ENCODE results near the gene PCDHA4. TPM values are rescaled to one million over a fixed set of nuclear protein-coding genes. Genes with fewer than 3 reads are reported as not detected.
"Not testable (repeated sequence)": the region's sequence is repeated elsewhere in the genome, so short reads cannot be mapped to it uniquely, and the experiment has no call there.

PCDHA4 gene
- total and polyA plus RNA-seq, 2 donors = 0.28 to 1.1 TPM

GRCh38 chr5:140829511-140830501, 22.9 kb downstream of the PCDHA4 start:
- H3K4me1 ChIP-seq (ENCODE audit: insufficient read depth); H3K4me3 ChIP-seq (ENCODE audit: low read depth, low read length); DNase-seq (ENCODE audit: extremely low spot score); H3K36me3 ChIP-seq (ENCODE audit: insufficient read depth); H3K27ac ChIP-seq (ENCODE audit: low read depth): not testable (repeated sequence)
- 43% methylated on average over 106 of the region's 106 CpGs for WGBS

DNA sequence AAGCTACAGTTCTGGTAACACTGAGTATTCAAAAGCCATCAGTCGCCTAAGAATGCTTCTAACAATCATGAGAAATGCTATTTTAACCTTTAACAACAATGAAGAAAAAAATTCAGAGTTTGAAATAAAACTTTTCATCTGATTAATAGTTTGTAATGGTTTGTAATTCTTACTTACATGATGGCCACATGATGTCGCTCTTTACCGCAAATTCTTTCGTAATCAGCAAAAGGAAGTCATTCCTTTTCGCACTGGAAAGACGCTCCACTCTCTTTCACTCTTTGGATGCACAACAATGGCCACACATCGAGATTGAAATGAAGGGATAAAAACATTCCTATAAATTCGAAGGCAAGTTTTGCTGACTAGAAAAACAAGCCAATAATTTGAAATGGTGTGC, 27.1 kb downstream of the PCDHA4 start, which contains the start of gene PCDHA7:
PCDHA7 (plus strand) TSS at position 277 of the 400 bp plus-strand sequence; CDS start at position 392, 115 bp downstream.
- no peaks in the 10 kb centered on the region for H3K36me3 ChIP-seq (ENCODE audit: insufficient read depth)
- 10% methylated on average over 8 of the region's 8 CpGs for WGBS
- no peaks in the 10 kb centered on the region for H3K4me1 ChIP-seq (ENCODE audit: insufficient read depth)
- DNase-seq (ENCODE audit: extremely low spot score) = no peak
- H3K27ac ChIP-seq (ENCODE audit: low read depth) = no peak within 1 kb of the TSS
- no peak within 1 kb of the TSS for H3K4me3 ChIP-seq (ENCODE audit: low read depth, low read length)

DNA sequence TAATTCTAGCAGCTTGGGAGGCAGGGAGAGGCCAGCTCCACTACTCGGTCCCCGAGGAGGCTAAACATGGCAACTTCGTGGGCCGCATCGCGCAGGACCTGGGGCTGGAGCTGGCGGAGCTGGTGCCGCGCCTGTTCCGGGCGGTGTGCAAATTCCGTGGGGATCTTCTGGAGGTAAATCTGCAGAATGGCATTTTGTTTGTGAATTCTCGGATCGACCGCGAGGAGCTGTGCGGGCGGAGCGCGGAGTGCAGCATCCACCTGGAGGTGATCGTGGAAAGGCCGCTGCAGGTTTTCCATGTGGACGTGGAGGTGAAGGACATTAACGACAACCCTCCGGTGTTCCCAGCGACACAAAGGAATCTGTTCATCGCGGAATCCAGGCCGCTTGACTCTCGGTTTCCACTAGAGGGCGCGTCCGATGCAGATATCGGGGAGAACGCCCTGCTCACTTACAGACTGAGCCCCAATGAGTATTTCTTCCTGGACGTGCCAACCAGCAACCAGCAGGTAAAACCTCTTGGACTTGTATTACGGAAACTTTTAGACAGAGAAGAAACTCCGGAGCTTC, 27.7 kb downstream of the PCDHA4 start:
- 22% methylated on average over 26 of the region's 38 CpGs for WGBS
- H3K4me1 ChIP-seq (ENCODE audit: insufficient read depth); H3K4me3 ChIP-seq (ENCODE audit: low read depth, low read length); H3K36me3 ChIP-seq (ENCODE audit: insufficient read depth); H3K27ac ChIP-seq (ENCODE audit: low read depth); DNase-seq (ENCODE audit: extremely low spot score): not testable (repeated sequence)

GRCh38 chr5:140835622-140836510, 29.0 kb downstream of the PCDHA4 start:
- H3K4me1 ChIP-seq (ENCODE audit: insufficient read depth) = no peaks in the 10 kb centered on the region
- H3K27ac ChIP-seq (ENCODE audit: low read depth) = no peak overlapping the region
- WGBS = 44% methylated on average over 103 of the region's 103 CpGs
- H3K4me3 ChIP-seq (ENCODE audit: low read depth, low read length) = no peak overlapping the region
- DNase-seq (ENCODE audit: extremely low spot score) = no peak
- no peaks in the 10 kb centered on the region for H3K36me3 ChIP-seq (ENCODE audit: insufficient read depth)

DNA sequence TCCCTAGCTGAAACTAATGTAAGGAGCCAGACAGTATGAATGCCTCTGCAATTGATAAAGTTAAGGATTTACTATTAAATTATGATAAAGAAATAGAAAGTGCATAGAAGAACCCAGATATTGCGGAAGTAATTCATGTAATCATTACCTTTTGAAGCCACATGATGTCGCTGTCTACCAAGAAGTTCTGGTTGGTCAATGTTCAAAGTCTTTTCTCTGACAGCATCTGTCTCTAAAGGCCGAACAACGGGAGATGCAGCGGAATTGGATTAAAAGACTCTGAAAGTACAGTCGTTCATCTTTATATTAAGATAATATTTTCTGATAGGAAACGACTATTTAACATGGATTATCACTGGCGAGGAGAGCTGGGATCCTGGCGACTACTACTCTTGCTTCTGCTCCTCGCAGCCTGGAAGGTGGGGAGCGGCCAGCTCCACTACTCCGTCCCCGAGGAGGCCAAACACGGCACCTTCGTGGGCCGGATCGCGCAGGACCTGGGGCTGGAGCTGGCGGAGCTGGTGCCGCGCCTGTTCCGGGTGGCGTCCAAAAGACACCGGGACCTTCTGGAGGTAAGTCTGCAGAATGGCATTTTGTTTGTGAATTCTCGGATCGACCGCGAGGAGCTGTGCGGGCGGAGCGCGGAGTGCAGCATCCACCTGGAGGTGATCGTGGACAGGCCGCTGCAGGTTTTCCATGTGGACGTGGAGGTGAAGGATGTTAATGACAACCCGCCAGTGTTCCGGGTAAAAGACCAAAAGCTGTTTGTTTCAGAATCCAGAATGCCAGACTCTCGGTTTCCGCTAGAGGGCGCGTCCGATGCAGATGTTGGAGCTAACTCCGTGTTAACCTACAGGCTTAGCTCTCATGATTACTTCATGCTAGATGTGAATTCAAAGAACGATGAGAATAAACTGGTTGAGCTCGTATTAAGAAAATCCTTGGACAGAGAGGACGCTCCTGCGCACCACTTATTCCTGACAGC, 34.4 kb downstream of the PCDHA4 start, which contains the start of gene PCDHA8:
PCDHA8 (plus strand) TSS at position 210 of the 985 bp plus-strand sequence; CDS start at position 345, 135 bp downstream.
- no peaks in the 10 kb centered on the region for H3K4me1 ChIP-seq (ENCODE audit: insufficient read depth)
- H3K27ac ChIP-seq (ENCODE audit: low read depth) = no peak within 1 kb of the TSS
- no peaks in the 10 kb centered on the region for H3K36me3 ChIP-seq (ENCODE audit: insufficient read depth)
- H3K4me3 ChIP-seq (ENCODE audit: low read depth, low read length) = no peak within 1 kb of the TSS
- WGBS = 20% methylated on average over 47 of the region's 47 CpGs
- no peak for DNase-seq (ENCODE audit: extremely low spot score)

DNA sequence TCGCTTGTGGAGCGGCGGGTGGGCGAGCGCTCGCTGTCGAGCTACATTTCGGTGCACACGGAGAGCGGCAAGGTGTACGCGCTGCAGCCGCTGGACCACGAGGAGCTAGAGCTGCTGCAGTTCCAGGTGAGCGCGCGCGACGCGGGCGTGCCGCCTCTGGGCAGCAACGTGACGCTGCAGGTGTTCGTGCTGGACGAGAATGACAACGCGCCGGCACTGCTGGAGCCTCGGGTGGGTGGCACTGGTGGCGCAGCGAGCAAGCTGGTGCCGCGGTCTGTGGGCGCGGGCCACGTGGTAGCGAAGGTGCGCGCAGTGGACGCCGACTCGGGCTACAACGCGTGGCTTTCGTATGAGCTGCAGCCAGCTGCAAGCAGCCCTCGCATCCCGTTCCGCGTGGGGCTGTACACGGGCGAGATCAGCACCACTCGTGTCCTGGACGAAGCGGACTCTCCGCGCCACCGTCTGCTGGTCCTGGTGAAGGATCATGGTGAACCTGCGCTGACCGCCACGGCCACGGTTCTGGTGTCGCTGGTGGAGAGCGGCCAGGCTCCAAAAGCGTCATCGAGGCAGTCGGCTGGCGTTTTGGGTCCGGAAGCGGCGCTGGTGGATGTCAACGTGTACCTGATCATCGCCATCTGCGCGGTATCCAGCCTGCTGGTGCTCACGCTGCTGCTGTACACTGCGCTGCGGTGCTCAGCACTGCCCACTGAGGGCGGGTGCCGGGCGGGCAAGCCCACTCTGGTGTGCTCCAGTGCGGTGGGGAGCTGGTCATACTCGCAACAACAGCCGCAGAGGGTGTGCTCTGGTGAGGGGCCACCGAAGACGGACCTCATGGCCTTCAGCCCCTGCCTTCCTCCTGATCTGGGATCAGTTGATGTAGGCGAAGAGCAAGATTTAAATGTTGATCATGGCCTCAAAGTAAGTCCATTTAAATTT, 36.2 kb downstream of the PCDHA4 start:
- WGBS = 47% methylated on average over 86 of the region's 87 CpGs
- H3K4me3 ChIP-seq (ENCODE audit: low read depth, low read length) = no peak overlapping the region
- DNase-seq (ENCODE audit: extremely low spot score) = no peak
- H3K4me1 ChIP-seq (ENCODE audit: insufficient read depth) = no peaks in the 10 kb centered on the region
- no peaks in the 10 kb centered on the region for H3K36me3 ChIP-seq (ENCODE audit: insufficient read depth)
- H3K27ac ChIP-seq (ENCODE audit: low read depth) = no peak overlapping the region

GRCh38 chr5:140848139-140849102, 41.6 kb downstream of the PCDHA4 start, which contains the start of gene PCDHA9:
PCDHA9 (plus strand) TSS chr5:140848382; CDS start chr5:140848496, 114 bp downstream.
- 19% methylated on average over 46 of the region's 48 CpGs for WGBS
- H3K27ac ChIP-seq (ENCODE audit: low read depth); H3K36me3 ChIP-seq (ENCODE audit: insufficient read depth); DNase-seq (ENCODE audit: extremely low spot score); H3K4me1 ChIP-seq (ENCODE audit: insufficient read depth); H3K4me3 ChIP-seq (ENCODE audit: low read depth, low read length): not testable (repeated sequence)

GRCh38 chr5:140849831-140850634, 43.2 kb downstream of the PCDHA4 start:
- H3K4me3 ChIP-seq (ENCODE audit: low read depth, low read length); H3K4me1 ChIP-seq (ENCODE audit: insufficient read depth); H3K27ac ChIP-seq (ENCODE audit: low read depth); DNase-seq (ENCODE audit: extremely low spot score); H3K36me3 ChIP-seq (ENCODE audit: insufficient read depth): not testable (repeated sequence)
- WGBS = 45% methylated on average over 101 of the region's 101 CpGs

DNA sequence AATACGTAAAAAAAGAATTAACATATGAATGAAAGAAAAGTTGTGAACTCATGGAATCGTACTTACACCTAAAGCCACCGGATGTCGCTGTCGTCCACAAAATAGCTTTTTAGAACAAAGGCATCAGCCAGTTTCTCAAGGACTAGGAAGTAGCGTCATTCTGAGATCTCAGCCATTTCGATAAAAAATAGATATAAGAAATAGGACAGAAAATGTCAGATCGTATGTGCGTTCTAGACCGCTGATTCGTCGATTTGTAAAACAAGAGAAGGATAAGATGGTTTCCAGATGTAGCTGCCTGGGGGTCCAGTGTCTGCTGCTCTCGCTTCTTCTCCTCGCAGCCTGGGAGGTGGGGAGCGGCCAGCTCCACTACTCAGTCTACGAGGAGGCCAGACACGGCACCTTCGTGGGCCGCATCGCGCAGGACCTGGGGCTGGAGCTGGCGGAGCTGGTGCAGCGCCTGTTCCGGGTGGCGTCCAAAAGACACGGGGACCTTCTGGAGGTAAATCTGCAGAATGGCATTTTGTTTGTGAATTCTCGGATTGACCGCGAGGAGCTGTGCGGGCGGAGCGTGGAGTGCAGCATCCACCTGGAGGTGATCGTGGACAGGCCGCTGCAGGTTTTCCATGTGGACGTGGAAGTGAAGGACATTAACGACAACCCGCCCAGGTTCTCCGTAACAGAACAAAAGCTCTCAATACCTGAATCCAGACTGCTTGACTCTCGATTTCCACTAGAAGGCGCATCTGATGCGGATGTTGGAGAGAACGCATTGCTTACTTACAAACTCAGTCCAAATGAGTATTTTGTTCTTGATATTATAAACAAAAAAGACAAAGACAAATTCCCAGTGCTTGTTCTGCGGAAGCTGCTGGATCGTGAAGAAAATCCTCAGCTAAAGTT, 49.2 kb downstream of the PCDHA4 start, which contains the start of gene PCDHA10:
PCDHA10 (plus strand) TSS at position 126 of the 903 bp plus-strand sequence; CDS start at position 278, 152 bp downstream.
- H3K4me3 ChIP-seq (ENCODE audit: low read depth, low read length) = no peak within 1 kb of the TSS
- no peaks in the 10 kb centered on the region for H3K4me1 ChIP-seq (ENCODE audit: insufficient read depth)
- H3K36me3 ChIP-seq (ENCODE audit: insufficient read depth) = no peaks in the 10 kb centered on the region
- no peak within 1 kb of the TSS for H3K27ac ChIP-seq (ENCODE audit: low read depth)
- no peak for DNase-seq (ENCODE audit: extremely low spot score)
- WGBS = 18% methylated on average over 44 of the region's 44 CpGs
